PC-9 (cell line): Measurements from ENCODE around the gene MVD. TPM values are rescaled to one million over a fixed set of nuclear protein-coding genes. Genes with fewer than 3 reads are reported as not detected.

ENCODE experiments used
- BruUV-seq: library from RNA; stranded (reverse); fragments of 400-500 nt; replicated peaks from 2 replicates; lab custom pipeline; 2021; lab: Mats Ljungman, UMichigan
- CTCF ChIA-PET: fragments of 300-600 bp; sonication (Branson Sonifier 250); formaldehyde crosslinking; loops from one replicate; lab custom pipeline; 2022; ENCODE audit warnings: antibody characterized with exemption; lab: Charles Lee
- POLR2A ChIA-PET: fragments of 300-600 bp; sonication (Branson Sonifier 250); formaldehyde crosslinking; loops from one replicate; lab custom pipeline; 2022; ENCODE audit warnings: antibody characterized with exemption; ENCODE audit not compliant: unreplicated experiment; lab: Charles Lee
- DNase-seq, 2 experiments: peaks; one replicate each; pipeline versions ENCODE4 v3.0.0 to v3.0.0-alpha.2; 2015 to 2022; ENCODE audit warnings: mixed read lengths in 1 of 2
- H2AFZ ChIP-seq: fragments of 200-600 bp; sonication (generic); 2 replicates; pipeline ENCODE4 v1.8.1; 2017; ENCODE audit warnings: antibody characterized with exemption
- H3F3A ChIP-seq: fragments of 200-600 bp; sonication (generic); 2 replicates; pipeline ENCODE4 v1.8.1; 2017; ENCODE audit warnings: antibody characterized with exemption, mild to moderate bottlenecking, low read depth; ENCODE audit not compliant: insufficient read depth
- H3K27ac ChIP-seq: fragments of 200-600 bp; sonication (generic); 2 replicates; pipeline ENCODE4 v1.6.1; 2016; ENCODE audit warnings: mixed run types
- H3K27me3 ChIP-seq: fragments of 200-600 bp; sonication (generic); 2 replicates; pipeline ENCODE4 v1.6.1; 2016; ENCODE audit warnings: low read depth, mixed run types; ENCODE audit not compliant: insufficient read depth
- H3K36me3 ChIP-seq: fragments of 200-600 bp; sonication (generic); 2 replicates; pipeline ENCODE4 v1.6.1; 2016; ENCODE audit warnings: low read depth, mixed run types
- H3K4me1 ChIP-seq: fragments of 200-600 bp; sonication (generic); replicated peaks from 2 replicates; pipeline ENCODE4 v1.6.1; 2016; ENCODE audit warnings: mixed run types; ENCODE audit not compliant: insufficient read depth
- H3K4me2 ChIP-seq: fragments of 200-600 bp; sonication (generic); 2 replicates; pipeline ENCODE4 v1.6.1; 2017; ENCODE audit warnings: mixed run types
- H3K4me3 ChIP-seq: fragments of 200-600 bp; sonication (generic); 2 replicates; pipeline ENCODE4 v1.6.1; 2016; ENCODE audit warnings: mixed run types
- H3K79me2 ChIP-seq: fragments of 200-600 bp; sonication (generic); 2 replicates; pipeline ENCODE4 v1.6.1; 2017; ENCODE audit warnings: low read depth, mixed run types
- H3K9me2 ChIP-seq: fragments of 200-600 bp; sonication (generic); 2 replicates; pipeline ENCODE4 v1.8.1; 2017; ENCODE audit warnings: mild to moderate bottlenecking; ENCODE audit not compliant: insufficient read depth
- H3K9me3 ChIP-seq: fragments of 200-600 bp; sonication (generic); 2 replicates; pipeline ENCODE4 v1.8.1; 2016; ENCODE audit warnings: low read depth; ENCODE audit not compliant: insufficient read depth
- H4K20me1 ChIP-seq: fragments of 200-600 bp; sonication (generic); 2 replicates; pipeline ENCODE4 v1.8.1; 2017; ENCODE audit not compliant: insufficient read depth
- CTCF ChIP-seq: fragments of 200-600 bp; sonication (generic); conservative IDR thresholded peaks from 2 replicates; pipeline ENCODE4 v1.6.1; 2017; ENCODE audit warnings: mixed run types, antibody characterized with exemption, mild to moderate bottlenecking, moderate library complexity
- EZH2 ChIP-seq: fragments of 200-600 bp; sonication (generic); IDR thresholded peaks from 2 replicates; pipeline ENCODE4 v1.8.0; 2017; ENCODE audit warnings: antibody characterized with exemption, low read depth
- intact Hi-C: fragments of 100-400 bp; cut with micrococcal nuclease; formaldehyde crosslinking; loops from one replicate; pipeline ENCODE4 v1.10.0; 2022; ENCODE audit not compliant: unreplicated experiment
- total RNA-seq: library from RNA; stranded (reverse); gene quantifications from 2 replicates; pipeline ENCODE4 v1.2.3, GENCODE V29; 2021

Gene MVD
- total RNA-seq, 1 experiment from 2014 or later = 168 TPM

DNA sequence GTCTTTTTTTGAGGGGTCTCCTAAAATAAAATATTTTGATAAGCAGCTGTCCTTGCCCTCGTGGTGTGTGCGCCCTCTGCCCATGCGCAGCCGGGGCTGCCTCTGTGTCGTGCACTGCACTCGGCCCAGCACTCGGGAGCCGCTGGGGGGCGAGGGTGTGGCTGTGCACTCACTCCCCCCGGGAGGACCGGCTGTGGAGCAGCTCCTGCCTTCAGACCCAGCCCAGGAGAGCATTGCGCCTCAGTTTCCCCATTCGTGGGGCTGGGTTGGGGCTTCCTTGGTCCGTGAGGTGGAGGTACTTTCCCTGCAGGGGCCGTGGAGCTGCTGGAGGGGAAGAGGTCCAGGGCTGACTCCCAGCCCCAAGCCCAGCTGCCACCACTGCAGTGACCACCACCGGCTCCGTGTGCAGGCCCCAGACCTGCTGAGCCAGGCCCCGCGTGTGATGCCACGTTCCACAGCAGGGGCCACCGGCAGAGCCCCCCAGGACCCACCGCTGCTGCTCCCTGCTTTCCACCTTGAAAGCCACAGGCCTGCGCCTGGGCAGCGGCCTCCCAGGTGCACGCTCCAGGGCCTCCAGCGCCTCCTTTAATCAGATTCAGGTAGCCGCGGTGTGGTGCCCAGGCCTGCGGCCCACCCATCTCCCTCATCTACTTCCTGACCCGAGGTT, 30.8 kb downstream of the MVD start:
- no peaks in the 10 kb centered on the region for H3K9me3 ChIP-seq
- H3K4me3 ChIP-seq = no peak overlapping the region
- no peak overlapping the region for H3K4me2 ChIP-seq
- no peaks in the 10 kb centered on the region for H4K20me1 ChIP-seq
- intact Hi-C loops = no loop called here
- no peak for DNase-seq
- BruUV-seq = no TSS peak
- TF ChIP-seq EZH2 (no peak), CTCF (no peak)
- no peaks in the 10 kb centered on the region for H3K9me2 ChIP-seq
- peaks cover 3% of the 10 kb centered on the region; the same call in 1 of the 2 replicates for H3F3A ChIP-seq
- no peaks in the 10 kb centered on the region for H3K4me1 ChIP-seq
- no peaks in the 10 kb centered on the region for H3K79me2 ChIP-seq
- CTCF ChIA-PET = no interaction called here
- no peak overlapping the region for H3K27ac ChIP-seq
- no peak overlapping the region for H2AFZ ChIP-seq
- H3K36me3 ChIP-seq = no peaks in the 10 kb centered on the region
- POLR2A ChIA-PET = no interaction called here
- H3K27me3 ChIP-seq = no peaks in the 10 kb centered on the region

GRCh38 chr16:88631384-88631783, 31.5 kb downstream of the MVD start:
- no peaks in the 10 kb centered on the region for H4K20me1 ChIP-seq
- ChIA-PET POLR2A (no interaction called here), CTCF (no interaction called here)
- no peaks in the 10 kb centered on the region for H3K36me3 ChIP-seq
- H2AFZ ChIP-seq = no peak overlapping the region
- DNase-seq = no peak
- no peak overlapping the region for H3K27ac ChIP-seq
- no peaks in the 10 kb centered on the region for H3K27me3 ChIP-seq
- no peaks in the 10 kb centered on the region for H3K4me1 ChIP-seq
- no peak overlapping the region for H3K4me2 ChIP-seq
- no peaks in the 10 kb centered on the region for H3K79me2 ChIP-seq
- H3K9me2 ChIP-seq = no peaks in the 10 kb centered on the region
- peaks cover 3% of the 10 kb centered on the region; the same call in 1 of the 2 replicates for H3F3A ChIP-seq
- TF ChIP-seq EZH2 (no peak), CTCF (no peak)
- intact Hi-C loops = no loop called here
- no peaks in the 10 kb centered on the region for H3K9me3 ChIP-seq
- TSS peak; percentile 66 for BruUV-seq
- no peak overlapping the region for H3K4me3 ChIP-seq

- intact Hi-C loops = no loop called here
- no peaks in the 10 kb centered on the region for H3K4me1 ChIP-seq
Observed at GRCh38 chr16:88630941-88631340, 31.9 kb downstream of the MVD start.

More at GRCh38 chr16:88630941-88631340, 31.9 kb downstream of the MVD start:
- no peak overlapping the region for H3K4me3 ChIP-seq
- no peak overlapping the region for H3K4me2 ChIP-seq
- H3K27ac ChIP-seq = no peak overlapping the region
- no peaks in the 10 kb centered on the region for H3K9me3 ChIP-seq
- CTCF ChIA-PET = no interaction called here
- no TSS peak for BruUV-seq
- no peaks in the 10 kb centered on the region for H3K79me2 ChIP-seq
- H3K9me2 ChIP-seq = no peaks in the 10 kb centered on the region
- no peak for TF ChIP-seq CTCF
- TF ChIP-seq EZH2 = no peak
- H3K36me3 ChIP-seq = no peaks in the 10 kb centered on the region
- POLR2A ChIA-PET = no interaction called here
- no peaks in the 10 kb centered on the region for H3K27me3 ChIP-seq
- H3F3A ChIP-seq = peaks cover 3% of the 10 kb centered on the region; the same call in 1 of the 2 replicates
- DNase-seq = no peak
- no peaks in the 10 kb centered on the region for H4K20me1 ChIP-seq
- no peak overlapping the region for H2AFZ ChIP-seq
